Amygdala (tissue), 56 donors: Measurements from ENCODE around the gene TTC8.

Experiments
- DNase-seq, 56 donors: peaks; one replicate each; lab custom pipeline; 2025; lab: John Stamatoyannopoulos, UW

The TTC8 gene

GRCh38 chr14:88863167-88863566 is 38.7 kb downstream of the TTC8 start:
- DNase-seq = no peak

GRCh38 chr14:88864198-88864597 is 39.7 kb downstream of the TTC8 start:
- DNase-seq = no peak

DNA sequence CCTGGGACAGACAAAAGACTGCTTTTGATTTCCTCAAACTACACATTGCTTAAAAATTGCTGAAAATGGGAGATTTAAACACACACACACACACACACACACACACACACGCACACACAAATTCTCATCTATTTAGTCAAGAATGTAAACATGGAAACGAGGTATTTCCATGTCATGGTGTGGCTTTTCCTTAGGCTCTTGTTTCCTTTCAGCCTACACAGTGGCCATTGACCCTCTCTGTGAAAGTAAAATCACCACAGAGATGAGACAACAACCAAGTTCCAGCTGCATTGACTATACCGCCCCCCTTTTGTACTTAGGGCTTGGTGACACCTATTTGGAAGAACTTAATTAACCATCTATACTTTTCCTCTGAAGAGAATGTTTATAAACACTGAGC is 41.9 kb downstream of the TTC8 start:
- no peak for DNase-seq

DNA sequence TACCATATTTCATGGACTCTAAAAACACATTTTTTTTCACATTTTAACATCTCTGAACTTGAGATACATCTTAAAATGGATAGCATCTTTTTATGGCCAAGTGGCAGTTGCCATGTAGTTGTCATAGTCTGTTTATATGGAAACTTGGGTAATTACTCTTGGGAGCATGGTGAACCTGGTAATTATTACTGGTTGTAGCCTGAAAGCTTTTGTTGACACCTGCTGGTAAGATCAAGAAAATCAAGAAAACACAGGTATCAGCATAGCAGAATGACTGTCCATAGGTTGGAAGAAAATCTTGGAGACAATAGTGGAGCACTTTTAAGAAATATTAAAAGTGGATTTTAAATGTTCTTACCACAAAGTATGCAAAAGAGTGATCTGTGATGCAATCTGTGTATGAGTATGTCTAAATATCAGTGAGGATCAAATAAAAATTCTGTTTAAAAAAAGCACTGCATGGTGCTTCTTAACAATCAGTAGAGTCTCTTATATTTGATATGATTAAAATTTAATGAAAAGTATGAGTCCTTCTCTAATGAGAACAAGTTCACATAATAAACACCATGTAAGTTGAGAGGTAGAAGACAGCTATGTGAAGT is 44.2 kb downstream of the TTC8 start:
- DNase-seq = no peak

GRCh38 chr14:88870777-88871176 is 46.3 kb downstream of the TTC8 start:
- peak in 4 of 56 donors; percentile 4 to 29 (median 14) for DNase-seq

DNA sequence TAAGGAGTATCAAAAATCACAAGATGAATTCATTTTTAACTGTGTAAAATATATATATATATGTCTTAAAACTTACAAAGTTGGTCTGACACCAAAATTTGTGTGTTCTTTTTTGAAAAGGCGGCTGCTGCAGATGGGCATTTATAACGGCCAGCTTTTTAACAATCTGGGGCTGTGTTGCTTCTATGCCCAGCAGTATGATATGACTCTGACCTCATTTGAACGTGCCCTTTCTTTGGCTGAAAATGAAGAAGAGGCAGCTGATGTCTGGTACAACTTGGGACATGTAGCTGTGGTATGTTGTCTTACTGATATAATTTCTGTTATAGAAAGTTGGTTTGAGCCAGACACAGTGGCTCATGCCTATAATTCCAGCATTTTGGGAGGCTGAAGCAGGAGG is 47.0 kb downstream of the TTC8 start:
- DNase-seq = peak in 5 of 56 donors; percentile 6 to 57 (median 14)

DNA sequence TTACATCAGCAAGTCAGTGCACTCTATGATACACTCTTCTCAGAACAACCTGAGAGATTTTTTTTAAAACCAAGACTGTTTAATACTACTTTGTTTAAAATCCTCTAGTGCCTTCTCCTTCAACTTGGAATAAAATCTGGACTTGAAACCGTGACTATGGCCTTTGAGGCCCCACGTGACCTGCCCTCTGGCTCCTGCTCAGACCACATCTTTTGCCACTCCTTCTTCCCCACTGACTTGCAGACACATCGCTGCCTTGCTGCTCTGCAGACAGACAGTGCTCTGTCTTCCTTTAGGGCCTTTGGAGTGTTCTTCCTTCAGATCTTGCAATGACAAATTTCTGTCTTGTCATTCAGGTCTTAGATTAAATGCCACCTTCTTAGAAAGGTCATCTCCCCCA is 48.5 kb downstream of the TTC8 start:
- DNase-seq = peak in 5 of 56 donors; percentile 3 to 22 (median 6)

GRCh38 chr14:88877192-88877591 is 52.7 kb downstream of the TTC8 start:
- no peak for DNase-seq

DNA sequence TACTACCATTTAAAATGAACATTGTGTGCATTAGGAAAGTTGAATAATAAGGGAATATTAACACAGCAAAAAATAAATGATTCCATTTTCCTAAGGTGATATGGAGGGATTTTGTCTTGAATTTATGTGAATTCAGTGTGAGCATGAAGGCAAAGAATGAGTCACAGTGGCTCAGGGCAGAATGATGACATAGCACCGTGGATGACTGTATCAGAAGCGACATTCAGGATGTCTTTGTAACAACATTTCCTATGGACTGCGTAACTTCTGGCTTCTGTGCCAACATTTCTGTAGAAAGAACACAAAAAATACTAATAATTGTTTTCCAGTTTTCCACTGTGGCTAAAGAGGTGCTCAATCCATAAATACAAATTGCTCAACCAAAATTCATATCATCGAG is 54.6 kb downstream of the TTC8 start:
- DNase-seq = no peak

- DNase-seq = no peak
Observed at GRCh38 chr14:88882236-88882635, 57.8 kb downstream of the TTC8 start.

- peak in 1 of 56 donors; percentile 15 for DNase-seq
Observed at GRCh38 chr14:88895116-88895515, 70.7 kb downstream of the TTC8 start.

DNA sequence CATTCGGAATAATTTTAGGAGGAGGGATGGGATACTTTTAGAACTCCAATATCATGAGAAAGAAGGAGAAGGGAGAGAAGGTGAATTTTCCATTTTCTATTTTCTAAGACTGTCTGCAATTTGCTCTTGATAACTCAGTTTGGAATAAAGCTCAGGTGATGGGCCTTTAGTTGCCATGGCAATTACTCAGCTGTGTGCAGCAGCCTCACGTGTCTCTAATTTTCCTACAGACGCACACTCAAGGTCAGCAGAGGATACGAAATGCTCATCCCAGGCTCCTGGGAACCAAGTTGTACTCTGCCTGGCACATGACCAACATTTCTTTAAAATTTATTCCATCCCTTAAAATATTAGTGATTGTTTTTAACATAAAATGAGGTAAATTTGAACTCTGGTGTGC is 76.7 kb downstream of the TTC8 start:
- DNase-seq = peak in 1 of 56 donors; percentile 1

DNA sequence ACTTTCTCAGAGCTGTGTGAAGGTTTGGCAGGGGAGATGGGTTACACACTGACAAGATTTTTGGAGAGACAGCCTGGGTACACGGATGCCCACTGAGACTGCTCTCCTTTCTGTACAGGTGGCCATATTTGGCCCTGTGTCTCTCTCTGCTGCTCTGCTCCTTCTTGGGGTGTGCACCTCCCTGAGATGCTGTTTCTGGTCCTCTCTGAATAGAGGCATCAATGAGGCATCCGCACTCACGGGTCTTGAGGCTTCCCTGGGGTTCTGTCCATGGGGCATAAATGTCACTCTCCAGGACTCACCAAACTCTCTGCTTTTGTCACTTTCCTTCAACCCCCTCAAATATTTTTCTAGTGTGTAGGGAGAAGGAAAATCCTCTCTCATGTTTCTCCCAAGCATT is 77.5 kb downstream of the TTC8 start:
- DNase-seq = no peak

DNA sequence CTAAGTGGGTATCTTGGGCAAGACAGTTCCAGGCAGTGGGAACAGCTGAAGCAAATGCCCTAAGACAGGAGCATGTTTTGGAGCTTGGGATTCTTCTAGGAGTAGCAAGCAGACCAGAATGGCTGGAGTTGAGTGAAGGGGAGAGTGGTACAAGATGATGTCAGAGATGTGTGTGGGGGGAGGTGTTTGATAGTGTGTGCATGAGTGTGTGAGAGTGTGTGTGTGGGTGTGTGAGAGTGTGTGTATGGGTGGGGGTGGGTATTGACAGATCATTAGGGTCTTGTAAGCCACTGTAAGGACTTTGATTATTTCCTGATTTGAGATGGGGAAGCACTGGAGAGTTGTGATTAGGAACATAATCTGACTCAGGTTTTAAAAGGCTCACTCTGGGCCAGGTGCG is 78.4 kb downstream of the TTC8 start:
- DNase-seq = no peak

GRCh38 chr14:88904206-88904647 is 79.8 kb downstream of the TTC8 start:
- no peak for DNase-seq

DNA sequence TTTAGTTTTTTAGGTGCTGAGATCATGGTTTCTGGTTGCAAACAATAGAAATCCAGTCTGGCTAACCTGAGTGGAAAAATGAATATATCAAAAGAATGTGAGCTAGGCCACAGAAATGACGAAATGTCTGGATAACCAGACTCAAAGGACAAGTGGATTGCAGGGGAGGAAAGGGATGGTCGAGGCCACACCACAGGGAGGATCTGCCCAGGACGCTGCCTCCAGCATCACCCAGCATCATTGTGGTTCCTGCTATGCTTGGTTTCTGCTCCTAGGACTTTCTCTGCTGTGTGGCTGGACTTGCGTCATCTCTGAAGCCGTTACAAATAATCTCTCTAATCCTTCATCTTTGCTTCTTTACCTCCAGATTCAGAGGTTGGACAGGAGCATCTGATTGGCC is 80.4 kb downstream of the TTC8 start:
- DNase-seq = no peak

- no peak for DNase-seq
Observed at GRCh38 chr14:88908216-88908615, 83.8 kb downstream of the TTC8 start.

DNA sequence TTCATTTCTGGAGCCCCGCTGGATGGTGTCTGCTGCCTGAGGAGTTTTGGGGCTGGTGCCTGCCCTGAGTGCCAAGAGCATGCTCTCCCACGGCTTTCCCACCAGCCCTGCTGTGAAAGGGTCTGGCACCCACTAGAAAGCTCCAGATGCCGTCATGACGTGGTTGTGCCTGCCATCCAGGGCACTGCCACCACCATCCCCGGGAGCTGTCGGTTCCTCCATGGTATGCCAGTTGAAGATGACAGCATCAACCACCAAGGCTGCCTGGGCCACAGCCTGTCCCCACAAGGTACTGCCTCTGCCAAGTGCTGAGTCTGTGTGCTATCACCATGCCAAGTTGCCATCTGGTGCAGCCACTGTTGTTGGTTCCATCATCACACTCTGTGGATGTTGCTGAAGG is 85.9 kb downstream of the TTC8 start:
- DNase-seq = peak in 1 of 56 donors; percentile 5

GRCh38 chr14:88911809-88912208 is 87.4 kb downstream of the TTC8 start:
- DNase-seq = no peak

GRCh38 chr14:88914956-88915355 is 90.5 kb downstream of the TTC8 start:
- no peak for DNase-seq

DNA sequence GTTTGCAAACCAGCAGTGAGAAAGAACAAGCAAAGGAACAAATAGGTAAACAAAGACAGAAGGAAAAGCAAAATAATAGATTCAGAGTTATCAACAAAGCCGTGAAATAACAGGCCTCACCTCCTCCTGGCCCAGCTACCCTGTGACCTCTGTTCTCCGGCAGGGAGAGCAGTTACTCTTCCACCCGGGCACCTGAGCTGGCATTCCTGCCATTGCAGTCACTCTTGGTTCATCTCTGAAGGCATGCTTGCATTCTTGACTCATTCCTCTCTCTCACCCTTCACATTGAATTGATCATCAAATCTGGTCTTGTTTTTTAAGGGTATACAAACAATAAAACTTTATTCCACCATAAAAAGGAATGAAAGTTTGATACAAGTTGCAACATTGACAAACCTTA is 95.1 kb downstream of the TTC8 start:
- DNase-seq = no peak
